GM12878 (cell line): ENCODE measurements around the gene ZSCAN10. TPM values are rescaled to one million over a fixed set of nuclear protein-coding genes. Genes with fewer than 3 reads are reported as not detected.

Experiments used
- ATAC-seq: fragments of 200-7000 bp; cut with Tn5 transposase; 3 replicates; pipeline ENCODE4 v1.9.1; 2020; ENCODE audit warnings: mild to moderate bottlenecking, moderate library complexity
- BruUV-seq: library from RNA; stranded (reverse); fragments of 400-500 nt; replicated peaks from 2 replicates; lab custom pipeline; 2021; lab: Mats Ljungman, UMichigan
- CTCF ChIA-PET: fragments of 300-600 bp; sonication (Branson Sonifier 250); formaldehyde crosslinking; extraction: SDS; loops from one replicate; lab custom pipeline; 2021; ENCODE audit warnings: inconsistent platforms; lab: Yijun Ruan, JAX
- POLR2A ChIA-PET: fragments of 350-600 bp; formaldehyde crosslinking; extraction: SDS; loops from one replicate; lab custom pipeline; 2021; ENCODE audit warnings: inconsistent platforms; lab: Charles Lee
- RAD21 ChIA-PET: fragments of 300-600 bp; sonication (Branson Sonifier 250); formaldehyde crosslinking; loops from one replicate; lab custom pipeline; 2023; ENCODE audit warnings: antibody characterized with exemption; ENCODE audit not compliant: unreplicated experiment; lab: Charles Lee
- SMC1A ChIA-PET: fragments of 300-600 bp; sonication (Branson Sonifier 250); formaldehyde crosslinking; loops from one replicate; lab custom pipeline; 2023; ENCODE audit not compliant: unreplicated experiment, uncharacterized antibody; lab: Charles Lee
- DNase-seq: peaks from one replicate; pipeline ENCODE4 v3.0.0-alpha.2; 2011; ENCODE audit warnings: low read depth, low spot score
- FAIRE-seq: peaks from 3 replicates; lab custom pipeline; 2011; peaks lifted over from hg19 to GRCh38; lab: Jason Lieb, UNC
- H2AFZ ChIP-seq: 2 replicates; pipeline ENCODE4 v1.6.0; 2011; ENCODE audit warnings: low read depth, low read length, control low read depth; ENCODE audit not compliant: control insufficient read depth
- H3K27ac ChIP-seq: 2 replicates; pipeline ENCODE4 v1.5.1; 2011; ENCODE audit warnings: control low read depth; ENCODE audit not compliant: control insufficient read depth, insufficient read depth
- H3K27me3 ChIP-seq, 2 experiments: replicated peaks in 1 of 2; 2 replicates each; pipeline versions ENCODE4 v1.6.0 to v1.6.1; 2011; ENCODE audit warnings: low read length in 1 of 2; ENCODE audit not compliant: control insufficient read depth in 2 of 2, insufficient read depth in 2 of 2
- H3K36me3 ChIP-seq, 2 experiments: 2 replicates each; pipeline ENCODE4 v1.5.1; 2011; ENCODE audit warnings: low read length in 1 of 2; ENCODE audit not compliant: control insufficient read depth in 2 of 2, insufficient read depth in 2 of 2
- H3K4me1 ChIP-seq: 2 replicates; pipeline ENCODE4 v1.6.1; 2011; ENCODE audit warnings: mild to moderate bottlenecking, low read length, moderate library complexity, mixed read lengths; ENCODE audit not compliant: control insufficient read depth, insufficient read depth
- H3K4me2 ChIP-seq: 2 replicates; pipeline ENCODE4 v1.6.0; 2011; ENCODE audit warnings: control low read depth; ENCODE audit not compliant: control insufficient read depth, insufficient read depth
- H3K4me3 ChIP-seq: fragments of 200-600 bp; sonication (generic); 2 replicates; pipeline ENCODE4 v1.5.1; 2016
- H3K79me2 ChIP-seq: 2 replicates; pipeline ENCODE4 v1.6.0; 2011; ENCODE audit warnings: low read length; ENCODE audit not compliant: control insufficient read depth, insufficient read depth
- H3K9ac ChIP-seq: 2 replicates; pipeline ENCODE4 v1.8.0; 2011; ENCODE audit warnings: low read length, control low read depth, mixed read lengths; ENCODE audit not compliant: control insufficient read depth, insufficient read depth
- H3K9me3 ChIP-seq: replicated peaks from 3 replicates; pipeline ENCODE4 v1.5.1; 2011; ENCODE audit warnings: mild to moderate bottlenecking, low read length; ENCODE audit not compliant: control insufficient read depth, insufficient read depth
- H4K20me1 ChIP-seq: 2 replicates; pipeline ENCODE4 v1.6.0; 2011; ENCODE audit not compliant: control insufficient read depth, insufficient read depth
- CHD2 ChIP-seq: IDR thresholded peaks from 2 replicates; pipeline ENCODE4 v1.6.1; 2011; ENCODE audit warnings: low read depth, low read length, improper control_type of control experiment, borderline replicate concordance
- DPF2 ChIP-seq: fragments of 450-650 bp; IDR thresholded peaks from 2 replicates; pipeline ENCODE4 v1.6.1; 2017; ENCODE audit warnings: mild to moderate bottlenecking
- EP300 ChIP-seq, 2 experiments: fragments of 150-350 bp in 1 of 2; IDR thresholded peaks; 2 replicates each; pipeline ENCODE4 v1.6.1; 2011 to 2012; ENCODE audit warnings: low read depth in 2 of 2, low read length in 2 of 2, borderline replicate concordance in 1 of 2, improper control_type of control experiment in 1 of 2, inconsistent platforms in 1 of 2; ENCODE audit not compliant: control insufficient read depth in 1 of 2
- HDGF ChIP-seq: fragments of 450-650 bp; IDR thresholded peaks from 2 replicates; pipeline ENCODE4 v1.6.1; 2016; ENCODE audit warnings: antibody characterized with exemption
- MEF2A ChIP-seq: IDR thresholded peaks from 2 replicates; pipeline ENCODE4 v1.6.1; 2011; ENCODE audit warnings: low read depth, mild to moderate bottlenecking, low read length, moderate library complexity; ENCODE audit not compliant: insufficient read depth
- NRF1 ChIP-seq: conservative IDR thresholded peaks from 2 replicates; pipeline ENCODE4 v1.6.1; 2011; ENCODE audit warnings: mild to moderate bottlenecking, low read depth, low read length, improper control_type of control experiment
- RUNX3 ChIP-seq: IDR thresholded peaks from 2 replicates; pipeline ENCODE4 v1.6.1; 2012; ENCODE audit warnings: low read length, inconsistent platforms
- SUZ12 ChIP-seq: fragments of 200-600 bp; sonication (generic); IDR thresholded peaks from one replicate; pipeline ENCODE4 v1.6.1; 2018; ENCODE audit warnings: antibody characterized with exemption, mild to moderate bottlenecking; ENCODE audit not compliant: unreplicated experiment
- USF2 ChIP-seq: IDR thresholded peaks from 2 replicates; pipeline ENCODE4 v1.6.1; 2011; ENCODE audit warnings: low read depth, low read length, improper control_type of control experiment, borderline replicate concordance
- ZSCAN29 ChIP-seq: fragments of 450-650 bp; IDR thresholded peaks from 2 replicates; pipeline ENCODE4 v1.6.1; 2017; ENCODE audit warnings: mild to moderate bottlenecking, moderate library complexity
- WGBS: methylation state at CpG from one replicate; pipeline ENCODE4 v1.1.6; 2016; ENCODE audit warnings: low lambda C conversion rate; ENCODE audit not compliant: insufficient replicate concordance, insufficient coverage; ENCODE audit errors: missing lambda C conversion rate; 5-methylcytosine and 5-hydroxymethylcytosine counted together
- in situ Hi-C: fragments of 300-500 bp; cut with MboI; formaldehyde crosslinking; loops from 9 replicates; pipeline ENCODE4 v1.14.3; 2018; ENCODE audit warnings: mixed read lengths
- intact Hi-C: fragments of 100-400 bp; cut with micrococcal nuclease; formaldehyde crosslinking; loops from one replicate; pipeline ENCODE4 v1.14.2; 2022; ENCODE audit not compliant: unreplicated experiment
- polyA plus RNA-seq, 11 experiments: library from polyadenylated mRNA; depleted of rRNA in 4 of 11; unstranded in 6 of 11; stranded (reverse) in 5 of 11; fragments of >200 nt; fragmentation: Nextera tagmentation in 4 of 11; fragmentation: Illumina TruSeq in 1 of 11; extraction: Ambion mirVana in 4 of 11; extraction: Trizol in 1 of 11; gene quantifications; 1 replicate in 1 of 11; 2 replicates in 10 of 11; pipeline versions ENCODE4 v1.2.1 to v1.2.3, GENCODE V29; 2011 to 2016; ENCODE audit warnings: inconsistent platforms in 2 of 11, missing spikeins in 2 of 11, low read depth in 1 of 11
- total RNA-seq, 4 experiments: library from RNA; depleted of rRNA in 3 of 4; stranded (reverse); fragments of >200 nt in 3 of 4; fragmentation: Illumina TruSeq in 1 of 4; extraction: Trizol in 1 of 4; gene quantifications; 2 replicates each; pipeline versions ENCODE4 v1.2.1 to v1.2.3, GENCODE V29; 2013 to 2021
- TF ChIP-seq, protein P1 (sequence below): fragments of 150-350 bp; IDR thresholded peaks from 2 replicates; pipeline ENCODE4 v1.6.1; 2014; ENCODE audit warnings: mild to moderate bottlenecking, low read depth, low read length
- TF ChIP-seq, protein P2 (sequence below): fragments of 450-650 bp; IDR thresholded peaks from 2 replicates; pipeline ENCODE4 v1.6.1; 2016; ENCODE audit warnings: mild to moderate bottlenecking
- TF ChIP-seq, protein P3 (sequence below): fragments of 450-650 bp; conservative IDR thresholded peaks from 2 replicates; pipeline ENCODE4 v1.6.1; 2017; ENCODE audit warnings: mild to moderate bottlenecking, moderate library complexity

ZSCAN10 gene
- total and polyA plus RNA-seq, 10 of the 15 experiments (the other 5 are each of a cell fraction or from before 2014, with no cell fraction given) = 0.06 to 0.33 TPM; not detected in 8

DNA sequence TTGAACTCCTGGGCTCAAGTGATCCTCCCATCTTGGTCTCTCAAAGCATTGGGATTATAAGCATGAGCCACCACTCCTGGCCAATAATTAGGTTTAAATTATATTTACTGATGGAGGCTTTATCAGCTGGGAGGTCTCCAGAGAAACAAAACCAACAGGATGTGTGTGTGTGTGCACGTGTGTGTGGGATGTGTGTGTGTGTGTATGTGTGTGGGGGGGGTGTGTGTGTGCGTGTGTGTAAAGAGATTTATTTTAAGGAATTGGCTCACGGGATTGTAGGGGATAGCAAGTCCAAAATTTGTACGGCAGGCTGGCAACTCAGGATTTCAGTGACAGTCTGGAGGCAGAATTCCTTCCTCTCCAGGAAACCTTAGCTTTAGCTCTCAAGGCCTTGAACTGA, 48.1 kb downstream of the ZSCAN10 start:
- Histone ChIP-seq H3K9ac (no peak overlapping the region), H3K36me3 (no peaks in the 10 kb centered on the region), H2AFZ (no peak overlapping the region), H3K79me2 (no peaks in the 10 kb centered on the region), H4K20me1 (no peaks in the 10 kb centered on the region), H3K4me3 (no peak overlapping the region), H3K4me2 (no peak overlapping the region), H3K4me1 (peaks cover 8% of the 10 kb centered on the region), H3K27me3 (no peaks in the 10 kb centered on the region; a peak in 2 of 4 replicates), H3K9me3 (no peaks in the 10 kb centered on the region), H3K27ac (no peak overlapping the region)
- TF ChIP-seq, protein P1, sequence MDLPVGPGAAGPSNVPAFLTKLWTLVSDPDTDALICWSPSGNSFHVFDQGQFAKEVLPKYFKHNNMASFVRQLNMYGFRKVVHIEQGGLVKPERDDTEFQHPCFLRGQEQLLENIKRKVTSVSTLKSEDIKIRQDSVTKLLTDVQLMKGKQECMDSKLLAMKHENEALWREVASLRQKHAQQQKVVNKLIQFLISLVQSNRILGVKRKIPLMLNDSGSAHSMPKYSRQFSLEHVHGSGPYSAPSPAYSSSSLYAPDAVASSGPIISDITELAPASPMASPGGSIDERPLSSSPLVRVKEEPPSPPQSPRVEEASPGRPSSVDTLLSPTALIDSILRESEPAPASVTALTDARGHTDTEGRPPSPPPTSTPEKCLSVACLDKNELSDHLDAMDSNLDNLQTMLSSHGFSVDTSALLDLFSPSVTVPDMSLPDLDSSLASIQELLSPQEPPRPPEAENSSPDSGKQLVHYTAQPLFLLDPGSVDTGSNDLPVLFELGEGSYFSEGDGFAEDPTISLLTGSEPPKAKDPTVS = no peak
- no peak for TF ChIP-seq EP300 (IDR thresholded peaks at IDR 0.05; ENCODE audit: borderline replicate concordance in 1 of 2, control insufficient read depth in 1 of 2, low read depth in 2 of 2, low read length in 2 of 2)
- TF ChIP-seq CHD2 = no peak
- TF ChIP-seq USF2 = no peak
- no peak for TF ChIP-seq MEF2A
- no peak for TF ChIP-seq NRF1
- no peak for TF ChIP-seq DPF2
- TF ChIP-seq, protein P2, sequence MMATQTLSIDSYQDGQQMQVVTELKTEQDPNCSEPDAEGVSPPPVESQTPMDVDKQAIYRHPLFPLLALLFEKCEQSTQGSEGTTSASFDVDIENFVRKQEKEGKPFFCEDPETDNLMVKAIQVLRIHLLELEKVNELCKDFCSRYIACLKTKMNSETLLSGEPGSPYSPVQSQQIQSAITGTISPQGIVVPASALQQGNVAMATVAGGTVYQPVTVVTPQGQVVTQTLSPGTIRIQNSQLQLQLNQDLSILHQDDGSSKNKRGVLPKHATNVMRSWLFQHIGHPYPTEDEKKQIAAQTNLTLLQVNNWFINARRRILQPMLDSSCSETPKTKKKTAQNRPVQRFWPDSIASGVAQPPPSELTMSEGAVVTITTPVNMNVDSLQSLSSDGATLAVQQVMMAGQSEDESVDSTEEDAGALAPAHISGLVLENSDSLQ = no peak
- TF ChIP-seq SUZ12 = no peak
- no peak for TF ChIP-seq HDGF
- no peak for TF ChIP-seq ZSCAN29
- TF ChIP-seq, protein P3, sequence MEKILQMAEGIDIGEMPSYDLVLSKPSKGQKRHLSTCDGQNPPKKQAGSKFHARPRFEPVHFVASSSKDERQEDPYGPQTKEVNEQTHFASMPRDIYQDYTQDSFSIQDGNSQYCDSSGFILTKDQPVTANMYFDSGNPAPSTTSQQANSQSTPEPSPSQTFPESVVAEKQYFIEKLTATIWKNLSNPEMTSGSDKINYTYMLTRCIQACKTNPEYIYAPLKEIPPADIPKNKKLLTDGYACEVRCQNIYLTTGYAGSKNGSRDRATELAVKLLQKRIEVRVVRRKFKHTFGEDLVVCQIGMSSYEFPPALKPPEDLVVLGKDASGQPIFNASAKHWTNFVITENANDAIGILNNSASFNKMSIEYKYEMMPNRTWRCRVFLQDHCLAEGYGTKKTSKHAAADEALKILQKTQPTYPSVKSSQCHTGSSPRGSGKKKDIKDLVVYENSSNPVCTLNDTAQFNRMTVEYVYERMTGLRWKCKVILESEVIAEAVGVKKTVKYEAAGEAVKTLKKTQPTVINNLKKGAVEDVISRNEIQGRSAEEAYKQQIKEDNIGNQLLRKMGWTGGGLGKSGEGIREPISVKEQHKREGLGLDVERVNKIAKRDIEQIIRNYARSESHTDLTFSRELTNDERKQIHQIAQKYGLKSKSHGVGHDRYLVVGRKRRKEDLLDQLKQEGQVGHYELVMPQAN = no peak
- no peak for TF ChIP-seq RUNX3
- RAD21 ChIA-PET = no interaction called here
- CTCF ChIA-PET = interaction anchor here (0.6 to 5.6 kb wide), 4 partner anchors 8 to 349 kb away, joined by 3 to 28 read pairs (median 14); no protein-coding TSS in a partner anchor
- no TSS peak for BruUV-seq
- FAIRE-seq (no peak), DNase-seq (no peak), ATAC-seq (no peak)
- SMC1A ChIA-PET = no interaction called here
- intact Hi-C loops (no loop called here), in situ Hi-C loops (no loop called here)
- 44% methylated on average over 4 of the region's 4 CpGs for WGBS
- POLR2A ChIA-PET = no interaction called here
